Endometrial microvascular endothelial cells (primary cell): ENCODE data around the gene BOLA2B. TPM values are rescaled to one million over a fixed set of nuclear protein-coding genes. Genes with fewer than 3 reads are reported as not detected.
"Not testable (repeated sequence)": the region's sequence is repeated elsewhere in the genome, so short reads cannot be mapped to it uniquely, and the experiment has no call there.

Experiments
- in situ Hi-C: cut with HindIII; loops from 2 replicates; pipeline ENCODE4 v1.10.0; 2017; ENCODE audit warnings: low sequenced_read_pairs, low pct_unique_long_range_greater_than_20kb; ENCODE audit errors: inconsistent ontology term
- total RNA-seq: library from RNA; depleted of rRNA; stranded (reverse); fragments of >200 nt; gene quantifications from one replicate; pipeline ENCODE4 v1.2.3, GENCODE V29; 2015; ENCODE audit errors: inconsistent ontology term

The BOLA2B gene
- total RNA-seq: 1,039 TPM

- in situ Hi-C loops: not testable (repeated sequence)
These were observed at the start of gene BOLA2B, which contains the start of gene SLX1A for GRCh38 chr16:30193615-30194014. BOLA2B (minus strand) TSS chr16:30193666; CDS start chr16:30193595, 71 bp downstream. SLX1A (plus strand) TSS chr16:30193875; CDS start chr16:30194085, 210 bp downstream.

GRCh38 chr16:30217082-30217481 is 23.6 kb upstream of the BOLA2B start:
- in situ Hi-C loops: not testable (repeated sequence)

- in situ Hi-C loops: not testable (repeated sequence)
These were observed 17.9 kb upstream of the BOLA2B start for GRCh38 chr16:30211414-30211813.

GRCh38 chr16:30209032-30209431 is 15.6 kb upstream of the BOLA2B start:
- in situ Hi-C loops: not testable (repeated sequence)

GRCh38 chr16:30207063-30207704 is 13.7 kb upstream of the BOLA2B start:
- in situ Hi-C loops: not testable (repeated sequence)

- in situ Hi-C loops: not testable (repeated sequence)
These were observed 12.8 kb upstream of the BOLA2B start for GRCh38 chr16:30206252-30206651.

GRCh38 chr16:30205541-30206236 is 12.2 kb upstream of the BOLA2B start:
- in situ Hi-C loops: not testable (repeated sequence)

GRCh38 chr16:30199608-30200343 is 6.3 kb upstream of the BOLA2B start:
- in situ Hi-C loops: not testable (repeated sequence)

- in situ Hi-C loops: not testable (repeated sequence)
These were observed 5.6 kb upstream of the BOLA2B start, which contains the start of gene SULT1A3 for GRCh38 chr16:30199049-30199448. SULT1A3 (plus strand) TSS chr16:30199255; CDS start chr16:30200729, 1,474 bp downstream.

GRCh38 chr16:30197001-30197400 is 3.5 kb upstream of the BOLA2B start:
- in situ Hi-C loops: not testable (repeated sequence)

GRCh38 chr16:30194172-30194925 is 883 bp upstream of the BOLA2B start:
- in situ Hi-C loops: not testable (repeated sequence)

- in situ Hi-C loops: not testable (repeated sequence)
These were observed 368 bp downstream of the BOLA2B start for GRCh38 chr16:30193098-30193497.

- in situ Hi-C loops: not testable (repeated sequence)
These were observed 2.3 kb downstream of the BOLA2B start for GRCh38 chr16:30191158-30191557.

- in situ Hi-C loops: no loop called here
These were observed 5.4 kb downstream of the BOLA2B start for GRCh38 chr16:30187971-30188561.

- in situ Hi-C loops: no loop called here
These were observed 6.0 kb downstream of the BOLA2B start for GRCh38 chr16:30187556-30187865.

- in situ Hi-C loops: no loop called here
These were observed 6.5 kb downstream of the BOLA2B start for GRCh38 chr16:30186782-30187555.

- in situ Hi-C loops: no loop called here
These were observed 7.1 kb downstream of the BOLA2B start for GRCh38 chr16:30186444-30186781.
